NCI-H1417 (cell line): Measurements from ENCODE around the gene OSTN.

ENCODE experiments used
- DNase-seq, 3 experiments: peaks; one replicate each; lab custom pipeline; 2025; lab: John Stamatoyannopoulos, UW

The OSTN gene

GRCh38 chr3:191313296-191313695 lies 114.3 kb downstream of the OSTN start:
- no peak for DNase-seq

- DNase-seq: no peak
These were observed 115.2 kb downstream of the OSTN start for GRCh38 chr3:191314109-191314728.
